HCT116 (cell line): Measurements from ENCODE around the gene SRSF2. TPM values are rescaled to one million over a fixed set of nuclear protein-coding genes. Genes with fewer than 3 reads are reported as not detected.

ENCODE experiments used
- ATAC-seq: fragments of 200-7000 bp; cut with Tn5 transposase; 2 replicates; pipeline ENCODE4 v1.9.1; 2020; ENCODE audit warnings: mild to moderate bottlenecking, moderate library complexity
- BruUV-seq: library from RNA; stranded (reverse); fragments of 400-500 nt; replicated peaks from 2 replicates; lab custom pipeline; 2021; lab: Mats Ljungman, UMichigan
- CTCF ChIA-PET: fragments of 300-600 bp; sonication (Branson Sonifier 250); formaldehyde crosslinking; loops from one replicate; lab custom pipeline; 2021; ENCODE audit warnings: antibody characterized with exemption; lab: Charles Lee
- POLR2A ChIA-PET: fragments of 300-600, 350-600 bp; sonication (Branson Sonifier 250); formaldehyde crosslinking; loops from one replicate; lab custom pipeline; 2021; ENCODE audit warnings: antibody characterized with exemption; lab: Charles Lee
- RAD21 ChIA-PET, 2 experiments: fragments of 300-600 bp; sonication (Branson Sonifier 250); formaldehyde crosslinking; loops; one replicate each; lab custom pipeline; 2023; ENCODE audit warnings: low total read pairs in 2 of 2; ENCODE audit not compliant: uncharacterized antibody in 2 of 2, unreplicated experiment in 2 of 2, low non-redundant PET in 1 of 2; lab: Charles Lee
- DNase-seq: peaks from one replicate; pipeline ENCODE4 v3.0.0-alpha.2; 2010; ENCODE audit warnings: low read depth, low spot score
- H2AFZ ChIP-seq: fragments of 200-600 bp; shearing (Covaris generic), sonication (generic); 2 replicates; pipeline ENCODE4 v1.6.1; 2017; ENCODE audit warnings: low read depth, mixed run types, mixed read lengths, antibody characterized with exemption, low read length; ENCODE audit not compliant: poor library complexity, severe bottlenecking
- H3K27ac ChIP-seq: 2 replicates; pipeline ENCODE4 v1.5.1; 2012; ENCODE audit warnings: low read depth, low read length
- H3K27me3 ChIP-seq: fragments of 200-600 bp; sonication (generic); 2 replicates; pipeline ENCODE4 v1.6.1; 2016; ENCODE audit warnings: mixed run types, low read length, mixed read lengths; ENCODE audit not compliant: insufficient read depth
- H3K36me3 ChIP-seq, 2 experiments: fragments of 200-500 bp in 1 of 2; fragments of 200-600 bp in 1 of 2; sonication (Bioruptor generic) in 1 of 2; sonication (generic) in 1 of 2; 2 replicates each; pipeline versions ENCODE4 v1.5.1 to v1.6.1; 2014 to 2016; ENCODE audit warnings: low read length in 2 of 2, inconsistent platforms in 1 of 2, mixed read lengths in 1 of 2, mixed run types in 1 of 2; ENCODE audit not compliant: insufficient read depth in 2 of 2, control insufficient read depth in 1 of 2
- H3K4me1 ChIP-seq, 2 experiments: fragments of 200-600 bp in 1 of 2; sonication (generic) in 1 of 2; 2 replicates each; pipeline versions ENCODE4 v1.5.1 to v1.6.1; 2012 to 2017; ENCODE audit warnings: low read length in 2 of 2, inconsistent platforms in 1 of 2, mild to moderate bottlenecking in 1 of 2, mixed read lengths in 1 of 2, mixed run types in 1 of 2, moderate library complexity in 1 of 2; ENCODE audit not compliant: insufficient read depth in 2 of 2, control insufficient read depth in 1 of 2
- H3K4me2 ChIP-seq: fragments of 200-600 bp; sonication (generic); 2 replicates; pipeline ENCODE4 v1.6.1; 2017; ENCODE audit warnings: mixed run types, low read length, mixed read lengths
- H3K4me3 ChIP-seq, 2 experiments: fragments of 200-600 bp in 1 of 2; sonication (generic) in 1 of 2; replicated peaks in 1 of 2; 2 replicates each; pipeline ENCODE4 v1.5.1; 2011 to 2016; ENCODE audit warnings: low read length in 2 of 2, control low read depth in 1 of 2, low read depth in 1 of 2, mild to moderate bottlenecking in 1 of 2, mixed read lengths in 1 of 2, mixed run types in 1 of 2
- H3K79me2 ChIP-seq: fragments of 200-600 bp; sonication (generic); 2 replicates; pipeline ENCODE4 v1.6.1; 2017; ENCODE audit warnings: mild to moderate bottlenecking, mixed run types, low read length, moderate library complexity, mixed read lengths; ENCODE audit not compliant: insufficient read depth
- H3K9ac ChIP-seq: fragments of 200-600 bp; sonication (generic); 2 replicates; pipeline ENCODE4 v1.6.1; 2016; ENCODE audit warnings: low read length, mixed read lengths
- H3K9me2 ChIP-seq: fragments of 200-600 bp; sonication (generic), shearing (Covaris generic); 2 replicates; pipeline ENCODE4 v1.6.1; 2017; ENCODE audit warnings: mixed run types, mild to moderate bottlenecking, moderate library complexity; ENCODE audit not compliant: insufficient read depth
- H3K9me3 ChIP-seq, 2 experiments: fragments of 200-500 bp in 1 of 2; fragments of 200-600 bp in 1 of 2; sonication (Bioruptor generic) in 1 of 2; sonication (generic) in 1 of 2; 2 replicates each; pipeline ENCODE4 v1.6.1; 2014 to 2017; ENCODE audit warnings: low read length in 2 of 2, mixed read lengths in 2 of 2, inconsistent platforms in 1 of 2, low read depth in 1 of 2, mild to moderate bottlenecking in 1 of 2, mixed run types in 1 of 2, moderate library complexity in 1 of 2; ENCODE audit not compliant: control insufficient read depth in 1 of 2, insufficient read depth in 1 of 2
- H4K20me1 ChIP-seq: fragments of 200-600 bp; sonication (generic), shearing (Covaris generic); 2 replicates; pipeline ENCODE4 v1.6.1; 2017; ENCODE audit warnings: mixed run types, mild to moderate bottlenecking, moderate library complexity; ENCODE audit not compliant: insufficient read depth
- CEBPB ChIP-seq: IDR thresholded peaks from 2 replicates; pipeline ENCODE4 v1.6.1; 2012; ENCODE audit warnings: low read depth
- EGR1 ChIP-seq: IDR thresholded peaks from 2 replicates; pipeline ENCODE4 v1.6.1; 2012; ENCODE audit warnings: low read depth
- ELF1 ChIP-seq: IDR thresholded peaks from 2 replicates; pipeline ENCODE4 v1.6.1; 2012; ENCODE audit warnings: low read depth, borderline replicate concordance
- EZH2 ChIP-seq: fragments of 200-600 bp; sonication (generic); IDR thresholded peaks from 2 replicates; pipeline ENCODE4 v1.6.1; 2017; ENCODE audit warnings: antibody characterized with exemption, mixed run types
- EZH2phosphoT487 ChIP-seq: fragments of 200-600 bp; IDR thresholded peaks from 2 replicates; pipeline ENCODE4 v1.6.1; 2018; ENCODE audit warnings: antibody characterized with exemption, borderline replicate concordance
- FOSL1 ChIP-seq: IDR thresholded peaks from 2 replicates; pipeline ENCODE4 v1.6.1; 2012; ENCODE audit warnings: low read depth
- JUND ChIP-seq: IDR thresholded peaks from 2 replicates; pipeline ENCODE4 v1.6.1; 2012
- POLR2A ChIP-seq: IDR thresholded peaks from 2 replicates; pipeline ENCODE4 v1.7.0; 2011; ENCODE audit warnings: borderline replicate concordance; ENCODE audit not compliant: insufficient read depth, insufficient read length; ENCODE audit errors: extremely low read depth
- POLR2AphosphoS5 ChIP-seq: IDR thresholded peaks from 2 replicates; pipeline ENCODE4 v1.6.1; 2011; ENCODE audit warnings: mild to moderate bottlenecking, low read depth, low read length, moderate library complexity
- REST ChIP-seq: IDR thresholded peaks from 2 replicates; pipeline ENCODE4 v1.6.1; 2012; ENCODE audit warnings: low read depth
- SIN3A ChIP-seq: IDR thresholded peaks from 2 replicates; pipeline ENCODE4 v1.6.1; 2012; ENCODE audit warnings: low read depth
- TCF7L2 ChIP-seq: IDR thresholded peaks from 2 replicates; pipeline ENCODE4 v1.7.0; 2011; ENCODE audit warnings: borderline replicate concordance, inconsistent platforms; ENCODE audit not compliant: insufficient read depth, insufficient read length; ENCODE audit errors: extremely low read depth
- YY1 ChIP-seq: IDR thresholded peaks from 2 replicates; pipeline ENCODE4 v1.6.1; 2011; ENCODE audit warnings: low read length, low read depth, moderate library complexity, mild to moderate bottlenecking; ENCODE audit not compliant: insufficient replicate concordance; ENCODE audit errors: extremely low read depth
- ZBTB33 ChIP-seq: IDR thresholded peaks from 2 replicates; pipeline ENCODE4 v1.6.1; 2011; ENCODE audit warnings: mild to moderate bottlenecking, low read length, moderate library complexity; ENCODE audit not compliant: insufficient replicate concordance; ENCODE audit errors: extremely low read depth
- intact Hi-C: fragments of 100-400 bp; cut with micrococcal nuclease; formaldehyde crosslinking; loops from 2 replicates; pipeline ENCODE4 v1.10.0; 2022
- total RNA-seq: library from RNA; stranded (reverse); gene quantifications from one replicate; pipeline ENCODE4 v1.2.1, GENCODE V29; 2021; ENCODE audit not compliant: unreplicated experiment
- TF ChIP-seq, protein P1 (sequence below): IDR thresholded peaks from 2 replicates; pipeline ENCODE4 v1.6.1; 2012

Gene SRSF2
- total RNA-seq, 1 experiment from 2014 or later, result 422 TPM

GRCh38 chr17:76736349-76737081 is 616 bp downstream of the SRSF2 start:
- DNase-seq, result no peak
- intact Hi-C loops, result no loop called here
- POLR2A ChIA-PET, result interaction anchor here (1.7 to 3.7 kb wide), 4 partner anchors 9 to 51 kb away, joined by 6 to 27 read pairs (median 7); partner anchors contain the start of genes JMJD6 and METTL23

More at GRCh38 chr17:76736349-76737081, 616 bp downstream of the SRSF2 start:
- Histone ChIP-seq H3K9me3 (no peaks in the 10 kb centered on the region), H3K9ac (peak overlapping the region; percentile 97), H3K9me2 (no peaks in the 10 kb centered on the region), H3K36me3 (peaks cover 34 to 48% of the 10 kb centered on the region in 2 experiments), H3K4me3 (peak overlapping the region; percentile 71 to 91), H3K79me2 (peaks cover 55% of the 10 kb centered on the region), H4K20me1 (peaks cover 39% of the 10 kb centered on the region), H3K27ac (peak overlapping the region; percentile 92), H3K4me2 (peak overlapping the region; percentile 83), H2AFZ (no peak overlapping the region)
- CTCF ChIA-PET, result interaction anchor here (1.6 to 1.7 kb wide), 2 partner anchors 9 kb away, joined by 5 to 6 read pairs; no protein-coding TSS in a partner anchor
- ATAC-seq, result peak; percentile 14
- TF ChIP-seq TCF7L2, result peak; percentile 58
- no peak for TF ChIP-seq REST
- peak; percentile 62 for TF ChIP-seq POLR2AphosphoS5
- TF ChIP-seq, protein P1, sequence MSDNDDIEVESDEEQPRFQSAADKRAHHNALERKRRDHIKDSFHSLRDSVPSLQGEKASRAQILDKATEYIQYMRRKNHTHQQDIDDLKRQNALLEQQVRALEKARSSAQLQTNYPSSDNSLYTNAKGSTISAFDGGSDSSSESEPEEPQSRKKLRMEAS, result no peak; the same call in none of the 2 replicates
- TF ChIP-seq ZBTB33, result no peak
- peak; percentile 68; the same call in 1 of the 2 replicates for TF ChIP-seq EGR1
- no peak for TF ChIP-seq POLR2A
- TF ChIP-seq EZH2phosphoT487, result no peak
- TF ChIP-seq SIN3A, result peak; percentile 32; the same call in 1 of the 2 replicates
- TF ChIP-seq FOSL1, result no peak
- no peak for TF ChIP-seq EZH2
- no peak for TF ChIP-seq CEBPB
- TF ChIP-seq YY1, result peak; percentile 98
- peak; percentile 8; the same call in 1 of the 2 replicates for TF ChIP-seq JUND
- no peak for TF ChIP-seq ELF1
- TF ChIP-seq, all 23 proteins: peak for 6
- RAD21 ChIA-PET, result no interaction called here
- no TSS peak for BruUV-seq
- H3K4me1 ChIP-seq, result peaks cover 16 to 34% of the 10 kb centered on the region in 2 experiments
- no peaks in the 10 kb centered on the region for H3K27me3 ChIP-seq
